Left lung (tissue), 10 donors: Measurements from ENCODE around the gene LRGUK. TPM values are rescaled to one million over a fixed set of nuclear protein-coding genes. Genes with fewer than 3 reads are reported as not detected.
"Not testable (repeated sequence)": the region's sequence is repeated elsewhere in the genome, so short reads cannot be mapped to it uniquely, and the experiment has no call there.

ENCODE experiments used
- ATAC-seq: fragments of 200-7000 bp; cut with Tn5 transposase; one replicate; pipeline ENCODE4 v1.9.1; 2020; ENCODE audit warnings: moderate library complexity
- DNase-seq, 4 donors: peaks; one replicate each; pipeline ENCODE4 v3.0.0-alpha.2; 2013 to 2020
- H3K27ac ChIP-seq, 2 donors: fragments of 200-600 bp; sonication (generic) in 1 of 2; one replicate each; pipeline versions ENCODE4 v1.5.0 to v1.8.0; 2020 to 2021
- H3K27me3 ChIP-seq, 2 donors: fragments of 200-600 bp; sonication (generic) in 1 of 2; one replicate each; pipeline versions ENCODE4 v1.5.0 to v1.8.0; 2020 to 2021
- H3K36me3 ChIP-seq, 2 donors: fragments of 200-600 bp; sonication (generic) in 1 of 2; one replicate each; pipeline versions ENCODE4 v1.5.0 to v1.8.0; 2020 to 2021
- H3K4me1 ChIP-seq, 2 donors: fragments of 200-600 bp; one replicate each; pipeline ENCODE4 v1.8.0; 2021
- H3K4me3 ChIP-seq, 2 donors: fragments of 200-600 bp; sonication (generic) in 1 of 2; one replicate each; pipeline versions ENCODE4 v1.5.0 to v1.8.0; 2020 to 2021; ENCODE audit warnings: mild to moderate bottlenecking in 1 of 2
- H3K9me3 ChIP-seq, 2 donors: fragments of 200-600 bp; sonication (generic) in 1 of 2; one replicate each; pipeline versions ENCODE4 v1.5.0 to v1.8.0; 2020 to 2021
- CTCF ChIP-seq, 2 donors: fragments of 200-600 bp; sonication (generic) in 1 of 2; IDR thresholded peaks; one replicate each; pipeline versions ENCODE4 v1.5.0 to v1.8.0; 2021; ENCODE audit warnings: antibody characterized with exemption in 2 of 2
- intact Hi-C, 2 donors: fragments of 100-400 bp; cut with DNase I; formaldehyde crosslinking; loops; one replicate each; pipeline versions ENCODE4 v1.11.2 to v1.14.2; 2022
- polyA plus RNA-seq, 6 donors: library from polyadenylated mRNA; unstranded; fragments of 120-200 nt; gene quantifications; one replicate each; pipeline ENCODE4 v1.2.1, GENCODE V29; 2013; ENCODE audit not compliant: insufficient read length in 6 of 6
- total RNA-seq, 2 donors: library from RNA; stranded (reverse); fragmentation: NEBNext Ultra II Directional; extraction: Animal tissue kit (Norgen Biotek cat#: 25700); gene quantifications; one replicate each; pipeline ENCODE4 v1.2.1, GENCODE V29; 2021
- donor health status: DM: no; HTN: yes; CAD: no.
- donor health status: DM: no; HTN: no; CAD: no.

The LRGUK gene
- total and polyA plus RNA-seq, 8 donors, result 0.94 to 2.7 (median 1.9) TPM

GRCh38 chr7:134212576-134213546 is 85.7 kb downstream of the LRGUK start:
- peak in 1 of 4 donors; percentile 66 for DNase-seq
- Histone ChIP-seq H3K36me3 (no peaks in the 10 kb centered on the region), H3K27me3 (no peaks in the 10 kb centered on the region), H3K4me1 (no peaks in the 10 kb centered on the region), H3K27ac (peak overlapping the region in 1 of 2 donors; percentile 72), H3K9me3 (no peaks in the 10 kb centered on the region), H3K4me3 (no peak overlapping the region)
- intact Hi-C loops, result no loop called here
- peak; percentile 81 for ATAC-seq
- no peak for TF ChIP-seq CTCF (IDR thresholded peaks at IDR 0.05)

GRCh38 chr7:134220236-134220635 is 93.1 kb downstream of the LRGUK start:
- H3K27me3 ChIP-seq, result no peaks in the 10 kb centered on the region
- H3K27ac ChIP-seq, result no peak overlapping the region
- TF ChIP-seq CTCF (IDR thresholded peaks at IDR 0.05), result no peak
- no peaks in the 10 kb centered on the region for H3K9me3 ChIP-seq
- DNase-seq (no peak), ATAC-seq (no peak)
- no peaks in the 10 kb centered on the region for H3K36me3 ChIP-seq
- H3K4me3 ChIP-seq, result no peak overlapping the region
- no peaks in the 10 kb centered on the region for H3K4me1 ChIP-seq
- intact Hi-C loops, result no loop called here

GRCh38 chr7:134231296-134231695 is 104.2 kb downstream of the LRGUK start:
- H3K36me3 ChIP-seq, H3K27ac ChIP-seq, H3K4me3 ChIP-seq, ATAC-seq, DNase-seq, H3K27me3 ChIP-seq, H3K4me1 ChIP-seq, intact Hi-C loops: not testable (repeated sequence)
- peaks cover 0 to 19% of the 10 kb centered on the region in 2 donors for H3K9me3 ChIP-seq

- Histone ChIP-seq H3K27ac (no peak overlapping the region), H3K9me3 (peaks cover 0 to 24% of the 10 kb centered on the region in 2 donors), H3K27me3 (no peaks in the 10 kb centered on the region), H3K4me1 (no peaks in the 10 kb centered on the region), H3K4me3 (no peak overlapping the region), H3K36me3 (no peaks in the 10 kb centered on the region)
- DNase-seq (no peak), ATAC-seq (no peak)
- intact Hi-C loops, result no loop called here
- no peak for TF ChIP-seq CTCF (IDR thresholded peaks at IDR 0.05)
These were observed 107.1 kb downstream of the LRGUK start for GRCh38 chr7:134234216-134234615.

- intact Hi-C loops, result no loop called here
- TF ChIP-seq CTCF (IDR thresholded peaks at IDR 0.05), result no peak
- H3K4me1 ChIP-seq, result no peaks in the 10 kb centered on the region
- no peak for ATAC-seq
- H3K4me3 ChIP-seq, result no peak overlapping the region
- H3K27ac ChIP-seq, result no peak overlapping the region
- H3K36me3 ChIP-seq, result no peaks in the 10 kb centered on the region
- H3K9me3 ChIP-seq, result peaks cover 0 to 2% of the 10 kb centered on the region in 2 donors
- DNase-seq, result no peak
- no peaks in the 10 kb centered on the region for H3K27me3 ChIP-seq
These were observed 118.1 kb downstream of the LRGUK start for GRCh38 chr7:134245253-134245652.
